ENCODE measurements around the gene BACE1-AS.

GRCh38 chr11:117296881-117297280 is 5.7 kb downstream of the BACE1-AS start:
- TF ChIP-seq, protein P1, sequence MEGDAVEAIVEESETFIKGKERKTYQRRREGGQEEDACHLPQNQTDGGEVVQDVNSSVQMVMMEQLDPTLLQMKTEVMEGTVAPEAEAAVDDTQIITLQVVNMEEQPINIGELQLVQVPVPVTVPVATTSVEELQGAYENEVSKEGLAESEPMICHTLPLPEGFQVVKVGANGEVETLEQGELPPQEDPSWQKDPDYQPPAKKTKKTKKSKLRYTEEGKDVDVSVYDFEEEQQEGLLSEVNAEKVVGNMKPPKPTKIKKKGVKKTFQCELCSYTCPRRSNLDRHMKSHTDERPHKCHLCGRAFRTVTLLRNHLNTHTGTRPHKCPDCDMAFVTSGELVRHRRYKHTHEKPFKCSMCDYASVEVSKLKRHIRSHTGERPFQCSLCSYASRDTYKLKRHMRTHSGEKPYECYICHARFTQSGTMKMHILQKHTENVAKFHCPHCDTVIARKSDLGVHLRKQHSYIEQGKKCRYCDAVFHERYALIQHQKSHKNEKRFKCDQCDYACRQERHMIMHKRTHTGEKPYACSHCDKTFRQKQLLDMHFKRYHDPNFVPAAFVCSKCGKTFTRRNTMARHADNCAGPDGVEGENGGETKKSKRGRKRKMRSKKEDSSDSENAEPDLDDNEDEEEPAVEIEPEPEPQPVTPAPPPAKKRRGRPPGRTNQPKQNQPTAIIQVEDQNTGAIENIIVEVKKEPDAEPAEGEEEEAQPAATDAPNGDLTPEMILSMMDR (IDR thresholded peaks at IDR 0.05; ENCODE audit: low read depth, low read length, poor library complexity, severe bottlenecking), result no peak
- TF ChIP-seq EZH2phosphoT487 (IDR thresholded peaks at IDR 0.05; ENCODE audit: borderline replicate concordance, low read length), result no peak

All from DOHH2 (cell line).